HTERT RPE-1 (cell line): ENCODE data around the gene BCL7A.

Experiments used
- in situ Hi-C: fragments of 300-500 bp; cut with MboI; formaldehyde crosslinking; loops from 4 replicates; pipeline ENCODE4 v1.14.3; 2020; ENCODE audit warnings: low sequenced_read_pairs

Gene BCL7A

DNA sequence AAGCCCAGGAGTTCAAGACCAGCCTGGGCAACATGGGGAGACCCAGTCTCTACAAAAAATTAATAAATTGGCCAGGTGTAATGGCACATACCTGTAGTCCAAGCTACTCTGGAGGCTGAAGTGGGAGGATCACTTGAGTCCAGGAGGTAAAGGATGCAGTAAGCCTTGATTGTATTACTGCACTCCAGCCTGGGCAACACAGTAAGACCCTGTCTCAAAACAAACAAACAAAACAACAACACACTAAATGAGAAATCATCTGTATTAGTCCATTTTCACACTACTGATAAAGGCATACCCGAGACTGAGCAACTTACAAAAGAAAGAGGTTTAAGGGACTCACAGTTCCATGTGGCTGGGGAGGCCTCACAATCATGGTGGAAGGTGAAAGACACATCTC, 52.1 kb downstream of the BCL7A start:
- in situ Hi-C loops, result no loop called here

GRCh38 chr12:122076743-122077495, 55.2 kb downstream of the BCL7A start:
- in situ Hi-C loops, result no loop called here

GRCh38 chr12:122078141-122079032, 56.7 kb downstream of the BCL7A start, which contains the start of gene MLXIP:
Gene MLXIP, plus strand, starts transcription at chr12:122078756. Its CDS starts 98 bp downstream, at chr12:122078854.
- in situ Hi-C loops, result no loop called here

GRCh38 chr12:122079033-122079531, 57.4 kb downstream of the BCL7A start:
- in situ Hi-C loops, result no loop called here

GRCh38 chr12:122079532-122080081, 57.9 kb downstream of the BCL7A start:
- in situ Hi-C loops, result no loop called here

DNA sequence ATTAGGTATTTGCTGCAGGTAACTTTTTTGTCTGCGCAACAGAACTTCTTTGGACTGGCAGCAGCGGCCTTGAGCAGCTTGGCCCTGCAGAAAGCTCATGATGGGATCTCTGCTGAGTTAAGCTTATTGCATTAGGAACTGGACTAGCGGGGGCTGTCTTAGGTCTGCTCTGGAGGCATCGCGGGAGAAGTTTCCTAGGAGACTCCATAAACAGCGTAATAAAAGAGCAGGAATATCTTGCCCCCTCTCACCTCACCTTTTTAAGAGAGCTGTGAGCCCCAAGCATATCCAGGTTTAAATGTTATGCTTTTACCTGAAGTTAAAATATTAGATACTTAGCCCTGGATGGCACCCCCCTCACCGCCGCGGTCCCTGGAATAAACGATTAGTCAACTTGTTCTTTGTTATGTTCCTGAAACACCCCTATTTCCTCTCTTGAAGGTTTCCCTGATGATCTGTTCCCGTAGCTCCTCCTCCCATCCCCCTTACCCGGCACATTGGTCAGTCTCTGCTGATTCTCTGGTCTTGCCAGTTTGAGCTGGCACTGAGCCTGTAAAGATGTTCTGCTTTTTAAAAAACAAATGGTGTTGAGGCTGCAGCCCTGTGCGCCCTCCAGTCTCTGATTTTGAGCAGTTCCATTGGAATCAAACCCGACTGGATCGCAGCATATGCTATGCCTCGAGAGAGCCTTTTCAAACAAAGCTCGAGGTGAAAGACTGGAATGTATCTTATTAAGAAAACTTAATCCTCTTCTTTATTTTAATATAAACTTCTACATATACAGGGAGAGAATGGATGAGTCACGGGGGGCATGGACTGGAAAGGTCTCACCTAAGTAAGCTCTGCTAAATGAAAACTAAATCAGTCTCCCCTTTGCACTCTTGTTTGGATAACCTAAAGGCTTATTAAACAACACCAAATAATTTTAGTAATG, 58.7 kb downstream of the BCL7A start:
- in situ Hi-C loops, result no loop called here

GRCh38 chr12:122081083-122081696, 59.5 kb downstream of the BCL7A start:
- in situ Hi-C loops, result no loop called here

- in situ Hi-C loops, result no loop called here
Observed at GRCh38 chr12:122081697-122082221, 60.1 kb downstream of the BCL7A start.

DNA sequence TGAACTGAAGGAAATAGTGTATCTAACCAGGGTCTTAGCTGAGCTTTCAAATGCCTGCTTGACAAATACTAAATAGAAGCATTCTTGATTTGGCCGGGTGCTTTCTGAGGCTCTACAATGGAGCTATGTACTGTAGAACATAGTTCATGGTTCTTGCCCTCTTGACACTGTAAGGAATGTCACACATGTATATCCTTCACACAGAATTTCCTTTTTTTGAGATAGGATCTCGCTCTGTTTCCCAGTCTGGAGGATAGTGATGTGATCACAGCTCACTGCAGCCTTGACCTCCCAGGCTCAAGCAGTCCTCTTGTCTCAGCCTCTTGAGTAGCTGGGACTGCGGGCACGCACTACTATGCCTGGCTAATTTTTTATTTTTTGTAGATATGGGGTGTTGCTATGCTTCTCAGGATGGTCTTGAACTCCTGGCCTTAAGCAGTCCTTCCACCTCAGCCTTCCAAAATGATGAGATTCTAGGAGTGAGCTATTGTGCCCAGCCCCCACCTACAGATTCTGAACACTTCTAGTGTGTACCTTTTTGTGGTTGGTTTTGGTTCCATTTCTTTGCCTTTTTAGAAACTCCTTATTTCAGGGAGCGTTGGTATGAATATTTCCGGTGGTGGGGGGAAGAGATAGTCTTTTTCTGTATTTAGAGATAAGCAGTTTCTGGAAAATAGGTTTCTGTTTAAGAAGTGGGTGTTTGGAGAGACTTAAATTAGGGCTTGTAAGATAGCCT, 61.1 kb downstream of the BCL7A start:
- in situ Hi-C loops, result no loop called here

GRCh38 chr12:122084857-122085405, 63.2 kb downstream of the BCL7A start:
- in situ Hi-C loops, result no loop called here

GRCh38 chr12:122085591-122085990, 63.9 kb downstream of the BCL7A start:
- in situ Hi-C loops, result no loop called here

- in situ Hi-C loops, result no loop called here
Observed at GRCh38 chr12:122086116-122086515, 64.4 kb downstream of the BCL7A start.

DNA sequence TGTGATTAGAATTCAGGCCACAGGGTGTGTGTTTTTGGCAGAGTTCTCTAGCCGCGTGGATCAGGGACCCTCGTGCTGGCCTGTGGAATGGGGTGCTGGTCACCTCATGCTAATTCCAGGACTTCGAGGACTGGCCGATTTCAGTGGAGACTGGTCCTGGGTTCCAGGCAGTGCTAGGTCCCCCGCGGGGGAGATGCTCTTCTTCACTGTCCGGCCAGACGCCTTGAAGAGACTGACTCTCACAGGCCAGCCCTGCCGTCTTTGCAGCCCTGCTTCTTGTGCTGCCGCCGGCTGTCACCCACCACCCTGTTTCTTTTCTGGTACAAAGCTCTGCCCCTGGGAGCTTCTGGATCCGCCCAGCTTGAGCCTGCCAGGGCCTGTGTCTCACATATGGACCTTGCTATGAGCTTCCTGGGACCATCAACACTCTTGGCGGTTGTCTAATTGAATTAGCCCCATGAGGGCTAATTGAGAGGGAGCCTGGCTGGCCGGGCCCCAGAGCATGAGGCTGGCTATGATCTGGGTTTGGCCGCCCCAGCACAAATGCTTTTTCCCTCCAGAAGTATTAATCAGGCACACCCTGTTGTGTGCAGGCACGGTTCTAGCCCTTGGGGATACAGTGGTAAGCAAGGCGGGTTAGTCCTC, 65.1 kb downstream of the BCL7A start:
- in situ Hi-C loops, result no loop called here

- in situ Hi-C loops, result no loop called here
Observed at GRCh38 chr12:122087431-122088178, 65.9 kb downstream of the BCL7A start.

DNA sequence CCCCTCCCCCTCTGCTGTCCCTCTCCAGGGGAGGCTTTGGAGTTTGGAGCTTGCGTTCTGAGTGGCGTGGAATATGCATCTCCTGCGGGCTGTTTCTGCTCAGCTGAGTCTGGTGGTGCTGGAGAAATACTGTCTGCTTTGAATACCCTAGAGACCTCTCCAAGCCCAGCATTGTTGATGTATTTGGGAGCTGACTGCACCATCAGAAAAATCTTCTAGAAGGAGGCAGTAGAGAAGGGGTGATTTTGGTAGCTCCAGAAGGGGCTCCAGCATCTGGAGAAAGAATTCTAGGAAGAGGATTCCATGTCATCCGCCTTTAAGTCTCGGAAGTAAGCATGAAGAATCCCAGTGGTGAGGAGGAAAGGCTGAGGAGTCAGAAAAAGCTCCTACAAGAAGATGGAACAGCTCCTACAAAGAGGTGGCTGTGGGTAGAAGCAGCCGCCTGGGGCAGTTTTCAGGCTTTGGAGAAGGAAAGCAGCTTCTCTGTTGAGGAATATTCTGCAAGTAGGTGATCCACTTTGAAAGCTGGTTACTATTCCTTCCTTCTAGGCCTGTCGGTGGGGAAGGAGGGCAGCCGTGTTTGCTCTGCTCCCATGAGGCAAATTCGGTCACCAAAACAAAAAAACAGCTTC, 66.6 kb downstream of the BCL7A start:
- in situ Hi-C loops, result no loop called here

DNA sequence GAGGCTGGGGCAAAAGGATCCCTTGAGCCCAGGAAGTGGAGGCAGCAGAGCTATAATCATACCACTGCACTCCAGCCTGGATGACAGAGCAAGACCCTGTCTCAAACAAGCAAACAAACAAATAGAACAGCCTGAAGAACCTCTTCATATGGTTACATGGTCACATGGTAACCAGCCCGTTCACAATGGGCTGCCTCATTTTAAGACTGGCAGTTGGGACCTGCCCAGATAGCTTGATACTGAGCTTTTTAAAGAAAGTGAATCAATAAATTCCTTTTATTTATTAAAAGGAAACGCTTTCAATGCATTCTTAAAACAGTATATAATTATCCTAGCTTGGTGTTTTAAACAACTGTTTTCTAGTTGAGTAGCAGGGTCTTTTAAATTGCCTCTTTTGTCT, 67.4 kb downstream of the BCL7A start:
- in situ Hi-C loops, result no loop called here
